ENCODE measurements around the gene FRMD5. TPM values are rescaled to one million over a fixed set of nuclear protein-coding genes. Genes with fewer than 3 reads are reported as not detected.

FRMD5 gene
- total RNA-seq, 2 donors from 2014 or later = 25.5 to 52.3 TPM

GRCh38 chr15:43920815-43921214 is 274.3 kb downstream of the FRMD5 start:
- Histone ChIP-seq H3K27me3 (no peaks in the 10 kb centered on the region), H3K4me3 (no peak overlapping the region), H3K9me3 (no peaks in the 10 kb centered on the region), H3K27ac (peak overlapping the region; percentile 17 to 31), H3K4me1 (peaks cover 0 to 27% of the 10 kb centered on the region in 2 donors), H3K36me3 (no peaks in the 10 kb centered on the region)
- no peak for TF ChIP-seq CTCF (IDR thresholded peaks at IDR 0.05)
- DNase-seq (ENCODE audit: low spot score) = no peak

- Histone ChIP-seq H3K4me1 (peaks cover 0 to 32% of the 10 kb centered on the region in 2 donors), H3K9me3 (no peaks in the 10 kb centered on the region), H3K36me3 (no peaks in the 10 kb centered on the region), H3K27me3 (no peaks in the 10 kb centered on the region), H3K4me3 (no peak overlapping the region), H3K27ac (peak overlapping the region; percentile 17 to 31)
- no peak for TF ChIP-seq CTCF (IDR thresholded peaks at IDR 0.05)
- DNase-seq (ENCODE audit: low spot score) = no peak
These were observed 274.8 kb downstream of the FRMD5 start for GRCh38 chr15:43920254-43920600.

GRCh38 chr15:43919540-43920253 is 275.4 kb downstream of the FRMD5 start:
- no peak overlapping the region for H3K4me3 ChIP-seq
- peaks cover 0 to 35% of the 10 kb centered on the region in 2 donors for H3K4me1 ChIP-seq
- DNase-seq (ENCODE audit: low spot score) = no peak
- TF ChIP-seq CTCF (IDR thresholded peaks at IDR 0.05) = no peak
- H3K36me3 ChIP-seq = no peaks in the 10 kb centered on the region
- no peaks in the 10 kb centered on the region for H3K9me3 ChIP-seq
- H3K27me3 ChIP-seq = no peaks in the 10 kb centered on the region
- peak overlapping the region in 1 of 2 donors; percentile 17 for H3K27ac ChIP-seq

- no peak for TF ChIP-seq CTCF (IDR thresholded peaks at IDR 0.05)
These were observed 276.4 kb downstream of the FRMD5 start for GRCh38 chr15:43918717-43919116.

GRCh38 chr15:43916326-43916660 is 278.8 kb downstream of the FRMD5 start:
- peaks cover 0 to 64% of the 10 kb centered on the region in 2 donors for H3K4me1 ChIP-seq
- no peaks in the 10 kb centered on the region for H3K36me3 ChIP-seq

More at GRCh38 chr15:43918717-43919116, 276.4 kb downstream of the FRMD5 start:
- Histone ChIP-seq H3K36me3 (no peaks in the 10 kb centered on the region), H3K27ac (no peak overlapping the region), H3K4me1 (peaks cover 0 to 41% of the 10 kb centered on the region in 2 donors), H3K27me3 (no peaks in the 10 kb centered on the region), H3K9me3 (no peaks in the 10 kb centered on the region), H3K4me3 (no peak overlapping the region)
- DNase-seq (ENCODE audit: low spot score) = no peak

More at GRCh38 chr15:43916326-43916660, 278.8 kb downstream of the FRMD5 start:
- Histone ChIP-seq H3K4me3 (no peak overlapping the region), H3K27me3 (no peaks in the 10 kb centered on the region), H3K27ac (peak overlapping the region; percentile 29 to 30), H3K9me3 (no peaks in the 10 kb centered on the region)
- no peak for TF ChIP-seq CTCF (IDR thresholded peaks at IDR 0.05)
- DNase-seq (ENCODE audit: low spot score) = no peak

All from right atrium auricular region (tissue), 2 donors.